Lung (tissue), 12 donors: ENCODE data around the gene EVI5. TPM values are rescaled to one million over a fixed set of nuclear protein-coding genes. Genes with fewer than 3 reads are reported as not detected.

Experiments
- ATAC-seq: fragments of 200-7000 bp; cut with Tn5 transposase; one replicate; pipeline ENCODE4 v1.9.1; 2020; ENCODE audit warnings: moderate number of reproducible peaks; ENCODE audit not compliant: insufficient read depth, low FRiP score
- DNase-seq, 3 donors: peaks; one replicate each; pipeline ENCODE4 v3.0.0-alpha.2; 2013 to 2017
- H3K27ac ChIP-seq, 2 donors: one replicate each; pipeline ENCODE4 v1.5.1; 2013; ENCODE audit warnings: mild to moderate bottlenecking in 2 of 2, moderate library complexity in 2 of 2, control low read depth in 1 of 2, inconsistent platforms in 1 of 2, low read depth in 1 of 2, low read length in 1 of 2
- H3K27me3 ChIP-seq, 3 donors: one replicate each; pipeline ENCODE4 v1.5.1; 2013; ENCODE audit warnings: low read length in 2 of 3; ENCODE audit not compliant: control insufficient read depth in 3 of 3, insufficient read depth in 3 of 3
- H3K36me3 ChIP-seq, 4 donors: one replicate each; pipeline ENCODE4 v1.5.1; 2013; ENCODE audit warnings: low read length in 4 of 4, mild to moderate bottlenecking in 1 of 4, moderate library complexity in 1 of 4; ENCODE audit not compliant: control insufficient read depth in 4 of 4, insufficient read depth in 4 of 4
- H3K4me1 ChIP-seq, 5 donors: one replicate each; pipeline ENCODE4 v1.5.1; 2013; ENCODE audit warnings: low read length in 5 of 5, mild to moderate bottlenecking in 2 of 5, moderate library complexity in 1 of 5; ENCODE audit not compliant: control insufficient read depth in 5 of 5, insufficient read depth in 5 of 5
- H3K4me3 ChIP-seq: one replicate; pipeline ENCODE4 v1.5.1; 2013; ENCODE audit warnings: mild to moderate bottlenecking, control low read depth, moderate library complexity
- H3K9ac ChIP-seq, 2 donors: one replicate each; pipeline ENCODE4 v1.5.1; 2013; ENCODE audit warnings: low read length in 2 of 2, control low read depth in 1 of 2; ENCODE audit not compliant: insufficient read depth in 1 of 2
- H3K9me3 ChIP-seq, 4 donors: one replicate each; pipeline ENCODE4 v1.5.1; 2013; ENCODE audit warnings: low read length in 3 of 4, mild to moderate bottlenecking in 1 of 4, moderate library complexity in 1 of 4; ENCODE audit not compliant: control insufficient read depth in 4 of 4, insufficient read depth in 3 of 4
- WGBS, 2 donors: extraction: QIAGEN DNeasy Blood & Tissue Kit; methylation state at CpG; one replicate each; pipeline ENCODE4 v1.1.7; 2013; 5-methylcytosine and 5-hydroxymethylcytosine counted together
- polyA plus RNA-seq, 2 donors: library from polyadenylated mRNA; stranded (reverse); fragments of 200-250 nt; gene quantifications; one replicate each; pipeline ENCODE4 v1.2.1, GENCODE V29; 2013
- total RNA-seq, 2 donors: library from RNA; depleted of rRNA in 1 of 2; stranded (reverse); fragments of >200 nt in 1 of 2; gene quantifications; one replicate each; pipeline ENCODE4 v1.2.1, GENCODE V29; 2014 to 2021
- TF ChIP-seq, protein P1 (sequence below): IDR thresholded peaks from 2 replicates; pipeline ENCODE4 v1.5.1; 2012; ENCODE audit warnings: mild to moderate bottlenecking; ENCODE audit errors: control extremely low read depth, extremely low read depth
- donor health status: control.
- donor health status: control.
- donor health status: Bipolar disorder and iron deficiency.
- donor health status: healthy.
- donor health status: DM: yes; HTN: yes; CAD: no.

Gene EVI5
- total and polyA plus RNA-seq, 4 donors: 4.9 to 88.8 (median 25.1) TPM

DNA sequence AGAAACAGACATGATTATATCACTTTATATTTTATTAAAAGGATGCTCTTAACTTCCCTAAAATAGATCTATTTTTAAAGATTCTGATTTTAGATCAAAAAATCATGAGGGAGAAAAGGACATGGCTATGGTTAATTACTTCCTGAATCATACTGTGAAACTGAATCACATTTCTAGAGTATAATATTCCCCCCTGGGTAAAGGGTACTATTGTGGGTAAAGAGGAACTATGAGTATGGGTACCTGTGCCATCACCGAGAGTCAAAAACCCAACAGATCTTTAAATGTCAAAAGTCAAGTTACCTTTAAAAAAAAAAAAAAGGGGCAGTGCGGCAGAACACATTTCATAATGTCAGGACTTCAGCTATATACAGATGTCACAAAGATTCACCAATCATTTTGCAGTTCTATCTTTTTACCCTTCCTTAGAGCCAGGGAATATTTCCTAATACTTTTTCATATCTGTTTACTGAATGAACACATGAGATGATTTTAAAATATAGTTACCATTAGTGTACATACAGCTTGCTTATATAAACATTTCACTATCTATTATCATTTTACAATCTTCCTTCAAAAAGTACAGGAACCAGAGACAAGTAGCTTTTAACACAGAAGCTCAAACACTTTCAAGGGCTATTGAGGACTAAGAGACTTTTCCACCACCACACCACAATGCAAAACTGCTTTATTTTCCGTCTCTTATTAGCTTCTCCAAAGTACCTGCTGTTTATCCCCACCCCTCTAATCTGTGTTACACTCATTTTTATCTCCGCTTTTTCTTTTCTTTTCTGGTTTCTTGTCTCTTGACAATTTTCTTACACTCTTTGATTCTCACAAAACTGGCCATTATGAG, 45.0 kb downstream of the EVI5 start:
- no peak for ATAC-seq
- Histone ChIP-seq H3K36me3 (peaks cover 0 to 8% (median 2%) of the 10 kb centered on the region in 4 donors), H3K4me1 (peaks cover 0 to 4% (median 0%) of the 10 kb centered on the region in 5 donors), H3K9me3 (no peaks in the 10 kb centered on the region), H3K27ac (no peak overlapping the region), H3K27me3 (no peaks in the 10 kb centered on the region), H3K9ac (no peak overlapping the region), H3K4me3 (no peak overlapping the region)
- WGBS, 2 donors: 71 to 74% methylated on average over 4 of the region's 4 CpGs
- no peak for DNase-seq
- TF ChIP-seq, protein P1, sequence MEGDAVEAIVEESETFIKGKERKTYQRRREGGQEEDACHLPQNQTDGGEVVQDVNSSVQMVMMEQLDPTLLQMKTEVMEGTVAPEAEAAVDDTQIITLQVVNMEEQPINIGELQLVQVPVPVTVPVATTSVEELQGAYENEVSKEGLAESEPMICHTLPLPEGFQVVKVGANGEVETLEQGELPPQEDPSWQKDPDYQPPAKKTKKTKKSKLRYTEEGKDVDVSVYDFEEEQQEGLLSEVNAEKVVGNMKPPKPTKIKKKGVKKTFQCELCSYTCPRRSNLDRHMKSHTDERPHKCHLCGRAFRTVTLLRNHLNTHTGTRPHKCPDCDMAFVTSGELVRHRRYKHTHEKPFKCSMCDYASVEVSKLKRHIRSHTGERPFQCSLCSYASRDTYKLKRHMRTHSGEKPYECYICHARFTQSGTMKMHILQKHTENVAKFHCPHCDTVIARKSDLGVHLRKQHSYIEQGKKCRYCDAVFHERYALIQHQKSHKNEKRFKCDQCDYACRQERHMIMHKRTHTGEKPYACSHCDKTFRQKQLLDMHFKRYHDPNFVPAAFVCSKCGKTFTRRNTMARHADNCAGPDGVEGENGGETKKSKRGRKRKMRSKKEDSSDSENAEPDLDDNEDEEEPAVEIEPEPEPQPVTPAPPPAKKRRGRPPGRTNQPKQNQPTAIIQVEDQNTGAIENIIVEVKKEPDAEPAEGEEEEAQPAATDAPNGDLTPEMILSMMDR: no peak

DNA sequence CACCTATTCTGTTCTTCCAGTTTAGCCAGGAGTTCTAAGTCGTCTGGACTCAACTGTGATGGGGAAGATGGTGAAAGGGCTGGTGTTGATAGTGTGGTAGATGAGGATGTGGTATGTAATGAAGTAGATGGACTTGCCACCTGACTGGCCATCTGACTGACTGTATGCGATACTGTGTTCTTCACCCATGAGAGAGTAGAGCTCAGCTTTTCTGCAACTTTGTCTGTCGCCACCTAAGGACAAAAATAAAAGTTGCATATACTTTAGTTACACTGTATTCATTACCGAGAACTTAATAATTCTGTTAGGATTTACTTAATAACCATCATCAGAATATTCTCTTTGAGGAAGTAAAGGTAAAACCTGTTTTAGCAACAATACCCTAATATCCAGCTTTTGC, 48.5 kb downstream of the EVI5 start:
- H3K27me3 ChIP-seq: no peaks in the 10 kb centered on the region
- H3K4me1 ChIP-seq: peaks cover 0 to 4% (median 0%) of the 10 kb centered on the region in 5 donors
- TF ChIP-seq, protein P1: no peak
- H3K9me3 ChIP-seq: no peaks in the 10 kb centered on the region
- H3K4me3 ChIP-seq: no peak overlapping the region
- DNase-seq (peak in 1 of 3 donors; percentile 14), ATAC-seq (no peak)
- 72 to 88% methylated on average over 4 of the region's 4 CpGs for WGBS, 2 donors
- H3K27ac ChIP-seq: no peak overlapping the region
- no peak overlapping the region for H3K9ac ChIP-seq
- H3K36me3 ChIP-seq: peaks cover 0 to 9% (median 5%) of the 10 kb centered on the region in 4 donors

DNA sequence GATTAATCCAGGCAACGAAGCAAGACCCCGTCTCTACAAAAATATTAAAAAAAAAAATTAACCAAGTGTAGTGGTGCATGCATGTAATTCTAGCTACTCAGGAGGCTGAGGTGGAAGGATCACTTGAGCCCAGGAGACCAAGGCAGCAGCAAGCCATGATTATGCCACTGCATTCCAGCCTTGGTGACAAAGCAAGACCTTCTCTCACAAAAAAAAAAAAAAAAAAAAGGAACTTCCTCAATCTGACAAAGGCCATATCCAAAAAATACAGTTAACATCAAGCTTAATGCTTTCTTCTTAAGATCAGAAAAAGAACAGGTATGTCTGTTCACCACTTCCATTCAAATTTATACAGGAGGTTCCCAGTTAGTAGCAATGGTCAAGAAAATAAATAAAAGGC, 54.4 kb downstream of the EVI5 start:
- ATAC-seq: no peak
- no peaks in the 10 kb centered on the region for H3K4me1 ChIP-seq
- H3K4me3 ChIP-seq: no peak overlapping the region
- no peak for DNase-seq
- peaks cover 0 to 5% (median 4%) of the 10 kb centered on the region in 4 donors for H3K36me3 ChIP-seq
- H3K9ac ChIP-seq: no peak overlapping the region
- H3K27me3 ChIP-seq: no peaks in the 10 kb centered on the region
- TF ChIP-seq, protein P1: no peak
- no peak overlapping the region for H3K27ac ChIP-seq
- WGBS, 2 donors: 100% methylated on average over 2 of the region's 2 CpGs
- H3K9me3 ChIP-seq: peaks cover 0 to 2% (median 0%) of the 10 kb centered on the region in 4 donors
